GM12864 (cell line): ENCODE results near the gene ALPP.
A peak's percentile ranks its signal among the peaks of the same experiment; 100 is the strongest.
"Not testable (repeated sequence)": the region's sequence is repeated elsewhere in the genome, so short reads cannot be mapped to it uniquely, and the experiment has no call there.

Source experiments
- DNase-seq: peaks from one replicate; pipeline ENCODE4 v3.0.0-alpha.2; 2011; ENCODE audit warnings: low read depth
- H3K4me3 ChIP-seq: 2 replicates; pipeline ENCODE4 v1.5.1; 2011; ENCODE audit warnings: mild to moderate bottlenecking, low read depth, low read length, control low read depth
- TF ChIP-seq, protein P1 (sequence below): IDR thresholded peaks from 2 replicates; pipeline ENCODE4 v1.5.1; 2011; ENCODE audit warnings: low read depth, mild to moderate bottlenecking, moderate library complexity, low read length, control low read depth, inconsistent platforms; ENCODE audit errors: missing control alignments

ALPP gene

DNA sequence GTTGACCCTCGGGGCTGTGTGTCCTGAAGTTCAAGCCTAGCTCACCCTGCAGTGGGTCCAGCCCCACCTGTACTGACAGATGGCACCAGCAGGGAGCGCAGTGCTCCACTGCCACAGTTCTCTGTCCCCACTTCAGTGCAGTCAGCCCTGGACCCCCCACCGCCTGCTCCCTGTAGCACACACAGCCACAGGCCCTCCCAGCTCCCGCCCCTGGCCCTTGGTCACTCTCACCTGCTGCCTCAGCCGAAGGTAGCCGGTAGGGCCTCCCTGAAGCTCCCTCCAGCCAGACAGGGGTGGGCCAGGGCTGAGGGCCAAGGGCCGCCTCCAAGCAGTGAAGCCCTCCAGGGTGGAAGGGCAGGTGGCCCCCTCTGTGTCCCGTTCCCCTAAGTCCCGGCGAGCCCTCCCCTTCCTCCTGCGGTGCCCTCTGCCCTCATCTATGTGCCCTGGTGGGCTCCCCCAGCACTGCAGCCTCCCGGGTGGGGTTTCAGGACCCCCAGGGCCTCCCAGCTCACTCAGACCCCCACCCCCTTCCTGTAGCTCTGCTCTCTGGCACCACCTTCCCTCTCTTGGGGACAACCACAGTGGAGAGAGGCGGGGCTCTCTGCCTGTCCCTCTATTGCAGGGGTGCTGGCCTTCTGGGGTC is 10.8 kb upstream of the ALPP start:
- TF ChIP-seq, protein P1, sequence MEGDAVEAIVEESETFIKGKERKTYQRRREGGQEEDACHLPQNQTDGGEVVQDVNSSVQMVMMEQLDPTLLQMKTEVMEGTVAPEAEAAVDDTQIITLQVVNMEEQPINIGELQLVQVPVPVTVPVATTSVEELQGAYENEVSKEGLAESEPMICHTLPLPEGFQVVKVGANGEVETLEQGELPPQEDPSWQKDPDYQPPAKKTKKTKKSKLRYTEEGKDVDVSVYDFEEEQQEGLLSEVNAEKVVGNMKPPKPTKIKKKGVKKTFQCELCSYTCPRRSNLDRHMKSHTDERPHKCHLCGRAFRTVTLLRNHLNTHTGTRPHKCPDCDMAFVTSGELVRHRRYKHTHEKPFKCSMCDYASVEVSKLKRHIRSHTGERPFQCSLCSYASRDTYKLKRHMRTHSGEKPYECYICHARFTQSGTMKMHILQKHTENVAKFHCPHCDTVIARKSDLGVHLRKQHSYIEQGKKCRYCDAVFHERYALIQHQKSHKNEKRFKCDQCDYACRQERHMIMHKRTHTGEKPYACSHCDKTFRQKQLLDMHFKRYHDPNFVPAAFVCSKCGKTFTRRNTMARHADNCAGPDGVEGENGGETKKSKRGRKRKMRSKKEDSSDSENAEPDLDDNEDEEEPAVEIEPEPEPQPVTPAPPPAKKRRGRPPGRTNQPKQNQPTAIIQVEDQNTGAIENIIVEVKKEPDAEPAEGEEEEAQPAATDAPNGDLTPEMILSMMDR: peak; percentile 45
- no peak for DNase-seq
- no peak overlapping the region for H3K4me3 ChIP-seq

DNA sequence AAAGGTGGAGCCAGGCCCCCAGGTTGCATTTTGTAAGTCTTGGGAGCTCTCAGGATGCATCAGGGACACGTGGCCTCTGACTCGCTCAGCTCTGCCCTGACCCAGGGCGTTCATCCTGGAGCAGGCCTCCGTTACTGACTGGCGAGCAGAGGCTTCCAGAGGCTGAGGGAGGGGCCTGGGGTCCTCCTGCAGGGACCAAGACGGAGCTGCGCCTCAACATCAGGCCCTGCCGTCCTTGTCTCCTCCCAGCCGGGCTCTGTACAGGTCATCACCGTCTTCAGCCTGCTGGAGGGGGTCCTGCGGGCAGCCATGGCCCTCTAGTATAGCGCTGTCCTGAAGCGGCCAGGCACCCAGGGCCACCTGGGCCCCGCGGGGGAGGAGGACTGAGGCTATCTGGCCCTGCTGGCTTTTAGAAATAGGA is 10.2 kb upstream of the ALPP start:
- H3K4me3 ChIP-seq: no peak overlapping the region
- no peak for DNase-seq
- TF ChIP-seq, protein P1: no peak

DNA sequence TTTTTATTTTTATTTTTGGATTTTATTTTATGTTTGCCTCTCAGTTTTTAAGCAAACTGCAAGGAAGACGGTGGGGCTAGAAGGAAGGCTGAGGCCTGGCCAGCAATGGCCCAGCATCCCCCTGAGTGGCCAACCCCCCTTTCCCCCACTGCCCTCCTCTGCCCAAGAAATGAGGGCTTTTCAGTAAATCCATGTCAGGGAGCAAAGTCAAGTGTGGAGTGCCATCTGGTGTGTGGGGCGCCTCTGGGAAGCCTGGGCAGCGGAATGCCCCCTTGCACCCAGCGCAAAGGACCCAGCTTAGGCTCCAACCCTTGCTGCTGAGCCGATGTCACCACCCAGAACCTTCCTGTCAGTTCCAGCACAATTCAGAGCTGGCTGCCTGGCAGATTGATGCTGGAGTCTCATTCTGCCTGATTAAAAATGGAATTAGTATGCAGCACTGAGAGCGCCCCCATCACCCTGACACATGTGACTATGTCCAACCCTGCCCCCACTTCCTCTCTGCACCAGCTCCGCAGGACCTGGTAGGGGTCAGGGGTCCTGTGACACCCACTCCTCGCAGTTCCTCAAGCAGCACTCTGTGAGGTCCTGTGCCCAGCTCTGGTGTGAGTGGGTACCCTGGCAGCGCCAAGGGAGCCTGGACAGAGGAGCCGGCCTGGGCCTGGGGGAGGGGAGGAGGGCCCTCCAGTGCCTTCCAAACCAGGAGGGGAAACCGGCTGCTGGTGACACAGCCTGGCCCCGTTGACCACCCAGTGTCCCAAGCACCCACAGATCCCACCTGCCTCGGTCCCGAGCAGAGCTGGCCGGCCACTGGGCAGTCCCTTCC is 9.2 kb upstream of the ALPP start:
- TF ChIP-seq, protein P1: no peak
- DNase-seq: no peak
- H3K4me3 ChIP-seq: no peak overlapping the region

DNA sequence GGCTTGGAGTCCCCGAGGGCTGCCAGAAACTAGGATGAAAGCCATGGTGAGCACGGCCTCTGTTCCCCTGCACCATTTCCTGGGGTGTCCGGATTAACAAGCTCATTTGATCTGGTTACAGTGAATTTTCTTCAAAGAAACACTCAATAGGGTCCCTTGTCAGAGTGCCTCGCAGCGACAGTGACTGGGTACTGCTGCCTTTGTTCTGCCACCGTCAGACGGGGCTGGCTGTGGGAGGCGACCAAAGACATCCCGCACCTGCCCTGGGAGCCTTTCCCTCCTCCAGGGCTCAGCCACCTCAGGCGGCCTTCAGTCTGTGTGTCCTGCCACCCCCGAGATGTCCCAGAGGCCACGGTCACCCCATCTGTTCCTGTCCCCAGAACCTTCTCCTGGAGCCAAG is 8.5 kb upstream of the ALPP start:
- not testable (repeated sequence) for H3K4me3 ChIP-seq, DNase-seq

DNA sequence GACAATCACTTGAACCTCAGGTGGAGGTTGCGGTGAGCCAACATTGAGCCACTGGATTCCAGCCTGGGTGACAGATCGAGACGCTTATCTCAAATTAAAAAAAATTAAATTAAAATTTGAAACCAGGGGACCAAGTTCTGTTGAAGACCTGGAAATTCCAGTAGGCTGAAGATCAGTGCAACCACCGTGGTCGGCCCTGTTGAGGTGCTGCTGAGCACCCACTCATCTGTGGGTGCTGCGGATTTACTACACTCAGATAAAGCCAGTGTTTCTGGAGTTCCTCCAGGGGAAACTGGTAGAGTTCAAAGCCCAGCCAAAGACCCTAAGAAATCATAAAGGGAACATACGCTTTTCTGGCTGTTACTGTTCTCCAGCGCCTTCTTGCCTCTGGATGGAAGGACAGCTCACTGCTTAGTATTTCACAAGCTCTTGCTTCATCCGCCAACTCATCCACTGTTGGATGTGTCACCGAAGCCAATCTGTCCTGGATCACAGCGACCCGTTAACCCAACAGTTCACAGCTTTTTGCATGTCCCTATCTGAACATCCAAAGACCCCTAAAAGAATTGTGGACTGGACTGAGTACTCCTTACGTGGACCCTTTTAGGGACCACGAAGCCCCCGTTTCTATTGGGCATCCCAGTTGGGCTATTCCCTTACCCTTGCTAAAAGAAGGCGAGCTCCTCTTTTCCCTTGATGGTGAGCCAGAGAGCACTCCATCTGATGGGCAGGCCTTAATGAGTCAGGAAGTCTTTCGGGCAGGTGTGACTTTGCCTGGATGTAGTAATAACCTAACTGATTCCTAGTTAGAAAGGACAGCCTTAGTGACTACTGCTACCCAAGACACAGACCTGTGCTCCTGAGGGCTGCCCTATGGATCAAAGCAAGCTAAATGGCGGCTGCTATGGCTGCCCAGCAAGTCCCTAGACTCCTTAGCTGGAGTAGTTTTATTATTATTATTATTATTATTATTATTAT is 6.0 kb upstream of the ALPP start:
- DNase-seq: no peak
- TF ChIP-seq, protein P1: no peak
- no peak overlapping the region for H3K4me3 ChIP-seq

DNA sequence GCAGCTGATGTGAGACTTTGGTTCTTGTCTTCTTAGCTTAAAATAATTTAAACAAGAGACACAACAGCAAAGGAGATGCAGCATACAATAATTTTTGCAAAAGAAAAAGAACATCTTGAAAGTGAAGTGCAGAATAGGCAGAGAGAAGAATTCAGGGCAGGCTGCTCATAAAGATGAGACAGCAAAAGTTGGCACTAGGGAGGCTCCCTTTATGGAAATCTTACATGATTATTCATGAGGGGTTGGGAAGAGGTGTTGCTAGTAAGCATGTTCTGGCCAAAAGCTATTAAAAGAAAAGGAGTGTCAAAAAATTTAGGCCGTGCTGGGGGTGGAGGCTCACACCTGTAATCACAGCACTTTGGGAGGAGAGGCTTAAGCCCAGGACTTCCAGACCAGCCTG is 4.2 kb upstream of the ALPP start:
- no peak overlapping the region for H3K4me3 ChIP-seq
- TF ChIP-seq, protein P1: no peak
- no peak for DNase-seq

DNA sequence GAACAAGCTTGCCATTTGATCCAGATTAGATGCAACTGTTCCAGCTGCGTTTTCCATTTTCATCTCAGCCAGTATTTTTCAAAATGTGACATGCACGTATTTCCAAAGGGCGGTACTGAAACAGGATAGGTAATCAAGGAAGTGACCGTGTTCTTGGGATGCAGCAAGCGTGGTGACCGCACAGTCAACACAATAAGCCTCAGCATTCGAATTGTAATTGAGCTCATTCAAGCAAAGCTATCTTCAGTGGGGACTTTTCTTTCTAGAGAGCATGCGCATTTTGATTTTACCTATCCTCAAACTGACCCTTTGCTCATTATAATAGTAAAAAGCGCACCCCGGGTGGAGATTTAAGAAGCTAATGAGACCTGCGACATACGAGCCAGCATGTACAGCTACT is 3.4 kb upstream of the ALPP start:
- no peak for DNase-seq
- H3K4me3 ChIP-seq: no peak overlapping the region
- TF ChIP-seq, protein P1: no peak
